ENCODE measurements around the gene CNIH1.

CNIH1 gene

GRCh38 chr14:54377501-54377900 lies 63.7 kb downstream of the CNIH1 start:
- no peak for DNase-seq

- no peak for DNase-seq
These were observed 66.9 kb downstream of the CNIH1 start for GRCh38 chr14:54374117-54374884.
